Measurements from ENCODE around the gene PACSIN3.

GRCh38 chr11:47143322-47143721, 42.9 kb downstream of the PACSIN3 start:
- TF ChIP-seq CTCF (IDR thresholded peaks at IDR 0.05) (no peak), POLR2A (IDR thresholded peaks at IDR 0.05) (no peak)

Data from vagina (tissue), 2 donors.